ENCODE data around the gene TPM4.

TPM4 gene

DNA sequence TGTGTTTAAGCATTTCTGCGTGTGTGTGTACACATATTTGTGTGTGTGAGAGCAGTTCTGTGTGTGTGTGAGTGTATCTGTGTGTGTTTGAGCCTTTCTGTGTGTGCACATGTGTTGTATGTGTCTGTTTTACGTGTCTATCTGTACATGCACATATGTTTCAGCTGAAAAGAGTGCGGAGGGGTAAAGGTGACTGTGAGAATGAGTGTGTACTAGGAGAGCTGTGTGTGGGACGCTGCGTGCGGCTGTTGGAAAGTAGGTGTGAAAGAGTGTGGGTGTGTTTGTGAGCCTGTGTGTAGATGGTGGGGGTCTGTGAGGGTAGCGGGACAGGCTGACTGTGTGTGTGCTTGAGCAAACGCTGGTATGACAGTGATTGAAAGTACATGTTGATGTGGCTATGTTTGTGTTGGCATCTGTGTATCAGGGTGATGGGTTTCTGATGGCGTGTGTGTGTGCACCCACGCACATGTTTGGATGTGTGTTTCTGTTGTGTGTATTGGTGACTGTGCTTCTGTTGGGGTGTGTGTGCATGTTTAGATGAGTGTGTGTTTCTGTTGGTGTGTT lies 7.5 kb upstream of the TPM4 start:
- TF ChIP-seq, protein P1, sequence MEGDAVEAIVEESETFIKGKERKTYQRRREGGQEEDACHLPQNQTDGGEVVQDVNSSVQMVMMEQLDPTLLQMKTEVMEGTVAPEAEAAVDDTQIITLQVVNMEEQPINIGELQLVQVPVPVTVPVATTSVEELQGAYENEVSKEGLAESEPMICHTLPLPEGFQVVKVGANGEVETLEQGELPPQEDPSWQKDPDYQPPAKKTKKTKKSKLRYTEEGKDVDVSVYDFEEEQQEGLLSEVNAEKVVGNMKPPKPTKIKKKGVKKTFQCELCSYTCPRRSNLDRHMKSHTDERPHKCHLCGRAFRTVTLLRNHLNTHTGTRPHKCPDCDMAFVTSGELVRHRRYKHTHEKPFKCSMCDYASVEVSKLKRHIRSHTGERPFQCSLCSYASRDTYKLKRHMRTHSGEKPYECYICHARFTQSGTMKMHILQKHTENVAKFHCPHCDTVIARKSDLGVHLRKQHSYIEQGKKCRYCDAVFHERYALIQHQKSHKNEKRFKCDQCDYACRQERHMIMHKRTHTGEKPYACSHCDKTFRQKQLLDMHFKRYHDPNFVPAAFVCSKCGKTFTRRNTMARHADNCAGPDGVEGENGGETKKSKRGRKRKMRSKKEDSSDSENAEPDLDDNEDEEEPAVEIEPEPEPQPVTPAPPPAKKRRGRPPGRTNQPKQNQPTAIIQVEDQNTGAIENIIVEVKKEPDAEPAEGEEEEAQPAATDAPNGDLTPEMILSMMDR (IDR thresholded peaks at IDR 0.05; ENCODE audit: low read depth, low read length, missing control alignments) = no peak
- H3K4me3 ChIP-seq (ENCODE audit: low read depth, low read length) = peak overlapping the region; percentile 46
- in situ Hi-C loops (cut with HindIII; ENCODE audit: low sequenced_read_pairs) = no loop called here
- DNase-seq (ENCODE audit: low read depth) = no peak

DNA sequence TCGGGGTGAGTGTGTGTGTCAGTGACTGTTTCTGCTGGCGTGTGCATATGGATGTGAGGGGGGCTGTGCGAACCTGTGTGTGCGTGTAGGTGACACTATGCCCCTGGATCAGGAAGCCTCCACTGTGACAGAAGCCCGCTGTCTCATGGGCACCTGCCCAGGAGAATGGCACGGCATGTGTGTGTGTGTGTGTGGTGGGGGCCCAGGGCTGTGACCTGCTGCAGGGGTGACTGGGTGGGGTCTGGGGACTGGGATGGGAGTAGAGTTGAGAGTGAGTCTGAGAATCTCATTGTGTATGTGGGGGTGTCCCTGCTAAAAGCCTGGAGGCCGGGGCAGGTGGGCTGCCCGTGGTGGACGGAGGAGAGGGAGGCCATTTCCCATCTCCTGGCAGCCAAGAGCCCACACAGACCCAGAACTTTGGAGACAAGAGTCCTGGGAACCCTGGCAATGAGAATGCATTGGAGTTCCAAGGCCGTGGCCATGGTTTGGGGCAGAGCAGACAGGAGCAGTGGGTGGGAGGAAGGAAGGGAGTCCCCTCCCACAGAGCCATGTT lies 6.4 kb upstream of the TPM4 start:
- H3K4me3 ChIP-seq (ENCODE audit: low read depth, low read length) = peak overlapping the region; percentile 46
- DNase-seq (ENCODE audit: low read depth) = no peak
- in situ Hi-C loops (cut with HindIII; ENCODE audit: low sequenced_read_pairs) = no loop called here
- TF ChIP-seq, protein P1 (IDR thresholded peaks at IDR 0.05; ENCODE audit: low read depth, low read length, missing control alignments) = no peak

DNA sequence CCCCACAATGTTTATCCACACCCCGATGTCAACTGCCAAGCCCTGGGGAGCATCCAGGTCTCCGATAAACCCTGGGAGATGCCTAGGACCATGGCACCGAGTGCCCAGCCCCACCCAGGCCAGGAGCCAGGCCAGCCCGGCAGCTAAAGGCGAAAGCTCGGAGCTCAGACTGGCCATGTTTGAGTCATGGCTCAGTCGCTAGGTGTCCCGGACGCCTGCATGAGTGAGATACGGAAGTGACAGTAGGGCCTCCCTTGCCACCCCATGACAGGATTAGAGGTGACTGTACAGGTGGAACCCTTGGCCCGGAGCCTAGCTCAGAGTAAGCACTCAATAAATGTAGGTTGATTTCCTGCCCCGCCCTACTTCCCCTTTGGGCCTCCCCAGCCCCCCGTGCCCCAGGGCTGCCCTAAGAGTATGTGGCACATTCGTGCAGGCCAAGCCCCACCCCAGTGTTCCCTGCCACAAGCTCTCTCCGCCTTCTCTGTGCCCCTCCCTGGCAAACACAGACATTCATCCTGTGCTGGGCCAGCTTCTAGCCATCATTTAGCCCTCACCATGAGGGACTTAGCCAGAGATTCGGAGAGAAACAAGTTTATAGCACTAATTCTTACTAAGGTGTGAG lies 5.8 kb upstream of the TPM4 start:
- no peak for DNase-seq (ENCODE audit: low read depth)
- in situ Hi-C loops (cut with HindIII; ENCODE audit: low sequenced_read_pairs) = no loop called here
- peak overlapping the region; percentile 46 for H3K4me3 ChIP-seq (ENCODE audit: low read depth, low read length)
- TF ChIP-seq, protein P1 (IDR thresholded peaks at IDR 0.05; ENCODE audit: low read depth, low read length, missing control alignments) = no peak

DNA sequence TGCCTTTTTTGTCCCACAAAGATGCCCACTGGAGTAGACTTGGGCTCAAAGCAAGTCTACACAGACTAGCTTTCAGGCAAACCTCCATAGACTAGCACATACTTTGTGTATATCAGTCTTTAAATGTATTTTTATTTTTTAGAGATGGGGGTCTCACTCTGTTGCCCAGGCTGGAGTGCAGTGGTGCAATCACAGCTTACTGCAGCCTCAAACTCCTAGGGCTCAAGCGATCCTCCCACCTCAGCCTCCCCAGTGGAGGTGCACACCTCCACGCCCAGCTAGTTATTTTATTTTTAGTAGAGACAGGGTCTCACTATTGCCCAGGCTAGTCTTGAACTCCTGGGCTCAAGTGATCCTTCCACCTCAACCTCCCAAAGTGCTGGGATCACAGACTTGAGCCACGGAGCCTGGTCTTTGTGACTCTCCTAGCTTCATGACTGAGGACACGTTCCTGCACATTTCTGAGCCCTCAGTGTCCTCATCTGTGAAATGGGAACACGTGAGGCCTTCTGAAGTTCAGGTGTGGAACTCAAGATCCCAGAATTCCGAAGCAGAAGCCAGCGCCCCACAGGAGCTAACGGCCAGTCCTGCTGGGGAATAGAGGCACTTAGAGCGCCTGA lies 5.1 kb upstream of the TPM4 start:
- in situ Hi-C loops (cut with HindIII; ENCODE audit: low sequenced_read_pairs) = no loop called here
- no peak overlapping the region for H3K4me3 ChIP-seq (ENCODE audit: low read depth, low read length)
- DNase-seq (ENCODE audit: low read depth) = no peak
- TF ChIP-seq, protein P1 (IDR thresholded peaks at IDR 0.05; ENCODE audit: low read depth, low read length, missing control alignments) = no peak

DNA sequence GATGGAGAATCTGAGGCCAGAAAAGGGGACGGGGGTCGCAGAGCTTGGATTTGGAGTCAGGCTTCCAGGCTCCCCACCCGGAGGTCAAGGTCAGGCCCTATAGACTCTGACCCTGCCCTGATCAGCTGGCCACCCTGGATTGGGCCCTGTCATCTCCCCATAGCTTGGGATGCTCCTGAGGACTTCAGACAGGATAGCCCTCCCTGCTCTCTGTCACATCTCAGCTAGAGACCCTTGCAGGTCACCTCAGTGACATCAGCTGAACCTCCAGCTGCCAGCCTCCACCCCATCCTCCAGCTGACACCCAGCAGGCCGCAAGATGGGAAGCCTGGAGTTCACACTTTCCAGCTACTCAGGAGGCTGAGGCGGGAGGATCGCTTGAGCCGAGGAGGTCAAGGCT lies 2.8 kb upstream of the TPM4 start:
- no peak for DNase-seq (ENCODE audit: low read depth)
- TF ChIP-seq, protein P1 (IDR thresholded peaks at IDR 0.05; ENCODE audit: low read depth, low read length, missing control alignments) = no peak
- in situ Hi-C loops (cut with HindIII; ENCODE audit: low sequenced_read_pairs) = no loop called here
- no peak overlapping the region for H3K4me3 ChIP-seq (ENCODE audit: low read depth, low read length)

DNA sequence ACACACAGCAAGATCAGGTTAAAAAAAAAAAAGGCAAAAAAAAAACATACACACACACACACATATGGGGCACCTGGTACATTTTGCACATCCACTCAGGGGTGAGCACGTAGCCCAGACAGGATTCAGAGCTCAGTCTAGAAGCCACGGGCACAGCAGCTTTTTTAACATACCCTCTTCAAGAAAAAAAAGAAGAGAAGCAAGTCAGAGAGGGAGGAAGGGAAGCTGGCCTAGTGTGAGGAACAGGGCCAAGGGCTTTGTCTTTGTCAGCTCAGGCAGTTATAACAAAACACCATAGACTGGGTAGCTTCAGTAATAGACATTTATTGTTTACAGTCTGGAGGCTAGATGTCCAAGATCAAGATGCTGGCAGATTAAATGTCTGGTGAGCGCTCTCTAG lies 2.3 kb upstream of the TPM4 start:
- no peak for DNase-seq (ENCODE audit: low read depth)
- in situ Hi-C loops (cut with HindIII; ENCODE audit: low sequenced_read_pairs) = no loop called here
- TF ChIP-seq, protein P1 (IDR thresholded peaks at IDR 0.05; ENCODE audit: low read depth, low read length, missing control alignments) = no peak
- no peak overlapping the region for H3K4me3 ChIP-seq (ENCODE audit: low read depth, low read length)
